GDM1 (cell line): Measurements from ENCODE around the gene ZBTB42.

Source experiments
- DNase-seq: peaks from one replicate; lab custom pipeline; 2025; lab: John Stamatoyannopoulos, UW

Gene ZBTB42

DNA sequence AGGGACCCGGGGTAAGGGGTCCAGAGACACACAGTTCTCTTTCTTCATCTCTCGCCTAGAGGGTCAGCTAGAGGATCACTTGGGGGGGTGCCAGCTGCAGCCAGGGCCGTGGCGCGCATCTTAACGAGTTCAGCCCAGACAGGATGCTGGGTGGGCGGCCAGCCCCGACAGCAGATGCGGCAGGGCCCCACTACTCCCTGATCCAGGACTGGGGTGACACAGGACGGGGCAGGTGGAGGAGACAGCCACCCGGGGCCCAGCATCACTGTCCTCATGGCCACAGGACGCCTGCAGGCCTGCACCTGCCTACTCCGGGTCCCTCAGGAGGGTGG is 18.1 kb upstream of the ZBTB42 start:
- no peak for DNase-seq

DNA sequence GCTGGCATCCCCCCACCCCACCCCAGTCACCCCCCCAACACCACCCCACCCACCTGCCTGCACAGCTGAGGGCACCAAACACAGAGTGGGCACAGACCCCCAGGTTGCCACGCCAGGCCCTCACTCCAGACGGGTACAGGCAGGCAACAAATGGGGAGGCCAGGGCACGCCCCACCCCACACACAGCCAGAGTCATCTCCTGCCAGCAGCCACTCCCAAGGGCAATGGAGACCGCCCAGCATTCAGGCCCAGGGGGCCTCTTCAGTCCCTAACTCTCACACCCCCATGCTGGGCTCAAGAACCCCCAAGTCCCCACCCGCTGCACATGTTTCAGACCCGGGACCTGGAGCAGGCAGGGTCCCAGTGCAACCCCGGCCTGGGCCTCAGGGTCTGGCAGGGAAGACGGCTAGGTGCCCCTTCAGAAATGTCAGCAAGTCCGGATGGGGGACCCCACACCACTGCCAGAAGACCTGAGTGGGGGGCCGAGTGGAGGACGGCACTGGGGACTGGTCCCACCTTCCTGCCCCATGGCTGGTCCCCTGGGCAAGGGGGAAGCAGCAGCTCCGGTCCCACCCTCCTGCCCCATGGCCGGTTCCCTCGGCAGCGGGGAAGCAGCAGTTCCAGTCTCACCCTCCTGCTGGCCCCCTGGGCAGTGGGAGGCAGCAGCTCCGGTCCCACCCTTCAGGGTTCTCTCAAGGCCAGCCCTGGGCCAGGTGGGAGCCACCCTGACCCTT is 17.2 kb upstream of the ZBTB42 start:
- no peak for DNase-seq

DNA sequence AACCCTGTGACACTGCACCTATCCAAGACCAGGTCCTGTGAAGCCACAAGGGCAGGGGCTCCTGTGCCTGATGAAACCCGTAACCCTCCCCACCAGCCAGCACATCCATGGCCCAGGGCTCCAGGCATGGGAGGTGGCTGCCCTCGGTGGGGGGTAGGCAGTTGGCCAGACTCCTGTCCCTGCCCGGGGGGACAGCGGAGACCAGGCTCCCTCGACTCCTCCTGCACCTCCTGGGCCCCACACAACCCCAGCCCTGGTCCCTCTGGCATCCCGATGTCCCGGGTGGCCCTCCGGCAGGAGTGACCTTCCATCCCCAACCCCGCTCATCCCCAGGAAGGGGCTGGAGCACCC is 16.7 kb upstream of the ZBTB42 start:
- DNase-seq: no peak

DNA sequence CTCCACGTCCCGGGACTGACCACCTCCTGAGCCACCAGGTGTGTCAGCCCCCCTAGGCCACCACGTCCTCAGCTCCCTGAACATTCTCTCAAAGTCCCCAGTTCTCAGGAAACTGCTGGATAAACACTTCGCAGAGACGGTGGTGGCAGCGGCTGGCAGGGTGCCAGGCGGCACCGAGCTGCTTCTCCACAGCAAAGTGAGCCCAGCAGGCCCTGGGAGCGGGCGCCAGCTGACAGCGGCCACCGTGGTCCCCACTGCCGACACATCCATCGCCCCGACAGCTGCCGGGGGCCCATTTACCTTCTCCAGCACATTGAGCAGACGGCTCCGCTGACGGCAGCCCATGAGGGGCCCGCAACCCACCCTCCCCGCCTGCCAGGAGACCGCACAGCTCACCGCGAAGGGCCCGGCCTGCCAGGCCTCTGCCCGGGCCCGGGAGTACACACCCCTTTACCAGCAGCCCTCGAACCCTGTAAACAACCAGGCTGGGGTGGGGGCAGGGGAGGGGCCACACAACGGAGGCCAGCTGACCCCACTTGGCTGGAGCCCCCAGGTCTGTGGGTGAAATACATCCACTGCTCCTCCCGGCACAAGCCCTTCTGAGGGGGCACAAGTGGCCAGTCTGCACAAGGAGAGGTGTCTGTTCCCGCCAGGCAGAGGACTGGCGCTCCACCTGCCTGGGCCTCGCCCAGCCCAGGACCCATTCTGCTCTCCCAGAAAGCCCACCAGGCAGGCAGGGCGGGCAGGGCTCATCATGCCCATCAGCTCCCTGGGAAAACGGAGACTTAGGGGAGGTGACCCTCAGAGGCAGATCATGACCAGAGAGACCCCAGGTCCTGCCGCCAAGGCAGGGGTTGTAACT is 15.8 kb upstream of the ZBTB42 start:
- DNase-seq: no peak

DNA sequence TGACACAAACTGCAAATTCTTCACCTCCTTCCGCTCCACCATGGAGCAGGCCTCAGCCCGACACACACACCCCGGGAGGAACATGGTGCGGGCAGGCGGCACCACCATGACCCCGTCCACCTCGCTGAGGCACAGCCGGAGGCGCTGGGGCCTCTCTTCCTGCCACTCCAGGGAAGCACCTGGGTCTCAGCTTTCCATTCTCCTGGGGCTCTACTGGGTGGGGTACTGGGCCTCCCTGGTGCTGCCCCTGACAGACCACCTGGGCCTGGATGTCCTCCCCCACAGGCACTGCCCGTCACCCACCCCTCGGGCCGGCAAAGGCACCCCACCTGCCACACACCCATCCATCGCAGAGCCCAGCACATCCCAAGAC is 15.2 kb upstream of the ZBTB42 start:
- DNase-seq: no peak

DNA sequence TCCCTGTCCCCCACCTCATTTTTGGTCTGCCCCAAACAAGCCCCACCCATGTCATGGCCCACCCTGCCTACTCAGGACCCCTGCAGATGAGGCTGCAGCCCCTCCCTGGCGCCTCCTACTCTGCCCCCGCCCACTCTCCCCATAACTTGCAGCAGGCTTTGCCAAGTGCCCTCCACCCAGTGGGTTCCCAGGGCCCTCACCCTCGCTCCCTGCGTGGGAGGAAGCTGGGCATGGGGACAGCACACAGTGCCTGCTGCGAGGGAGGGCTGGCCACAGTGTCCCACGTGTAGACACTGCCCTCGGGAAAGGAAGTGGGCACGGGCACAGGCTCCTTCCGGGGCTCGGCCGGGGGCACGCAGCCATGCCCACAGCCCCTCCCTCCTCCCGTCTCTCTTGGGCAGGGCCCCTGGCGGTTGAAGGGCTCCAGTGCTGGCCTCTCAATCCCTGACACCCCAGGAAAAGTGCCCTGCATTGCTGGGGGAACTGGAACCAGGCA is 14.8 kb upstream of the ZBTB42 start:
- no peak for DNase-seq

DNA sequence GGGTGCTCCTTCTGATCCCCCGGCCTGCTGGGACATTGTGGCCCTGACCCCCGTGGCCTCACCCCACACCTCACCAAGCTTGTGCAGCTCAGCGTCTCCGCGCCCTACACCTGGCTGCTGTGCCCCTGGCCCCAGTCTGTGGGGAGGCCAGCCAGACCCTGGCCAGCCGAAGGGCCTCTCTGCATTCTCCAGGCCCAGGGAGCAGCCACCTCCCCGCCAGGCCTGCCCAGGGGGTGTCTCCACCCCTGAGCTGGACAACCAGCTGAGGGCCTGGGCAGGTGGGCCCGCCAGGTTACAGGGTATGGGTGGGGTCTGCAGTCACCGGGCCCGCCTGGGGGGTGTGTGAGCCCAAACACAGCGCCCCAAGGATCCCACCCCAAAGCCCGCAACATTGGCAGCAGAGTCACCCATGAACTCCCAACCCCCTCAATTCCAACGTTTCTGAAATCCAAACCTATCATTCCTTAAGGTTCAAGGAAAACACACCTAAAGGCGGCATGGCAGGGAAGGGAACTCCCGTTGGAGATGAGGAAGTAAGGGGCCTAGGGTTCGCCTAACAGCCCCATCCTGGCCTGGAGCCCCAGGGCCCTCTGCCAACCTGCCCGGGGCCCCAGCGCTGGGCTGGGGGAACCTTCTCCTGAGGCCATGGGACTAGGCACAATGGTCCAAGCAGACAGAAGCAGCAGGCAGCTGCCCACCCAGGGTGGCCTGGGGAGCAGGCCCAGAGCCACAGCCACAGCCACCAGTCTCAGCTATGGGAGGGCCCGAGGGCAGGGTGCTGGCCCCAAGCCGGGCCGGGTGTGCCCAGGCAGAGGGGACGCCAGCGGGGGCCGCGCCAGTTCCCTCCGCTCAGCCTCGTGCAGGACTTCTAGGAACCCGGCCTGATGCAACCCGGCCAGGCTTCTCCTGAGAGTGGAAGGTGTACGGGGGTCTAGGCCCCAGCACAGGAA is 13.9 kb upstream of the ZBTB42 start:
- DNase-seq: no peak

DNA sequence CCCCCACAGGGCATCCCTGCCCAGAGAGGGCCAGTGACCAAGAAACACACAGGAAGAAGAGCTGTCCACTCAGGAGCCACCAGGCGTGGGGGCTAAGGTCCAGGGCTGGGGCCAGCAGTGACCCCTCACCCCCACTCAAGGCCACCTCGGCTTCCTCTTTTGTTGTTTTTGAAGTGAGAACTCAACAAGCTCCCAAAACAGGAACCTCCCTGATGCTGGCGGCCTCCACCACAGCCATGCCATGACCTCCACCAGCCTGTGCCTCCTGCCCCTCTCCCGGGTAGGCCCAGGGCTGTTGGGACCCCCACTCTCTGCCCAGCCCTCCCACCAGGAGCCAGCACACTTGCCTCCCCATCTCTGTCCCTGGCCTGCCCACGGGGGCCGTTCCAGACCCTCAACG is 13.2 kb upstream of the ZBTB42 start:
- no peak for DNase-seq

DNA sequence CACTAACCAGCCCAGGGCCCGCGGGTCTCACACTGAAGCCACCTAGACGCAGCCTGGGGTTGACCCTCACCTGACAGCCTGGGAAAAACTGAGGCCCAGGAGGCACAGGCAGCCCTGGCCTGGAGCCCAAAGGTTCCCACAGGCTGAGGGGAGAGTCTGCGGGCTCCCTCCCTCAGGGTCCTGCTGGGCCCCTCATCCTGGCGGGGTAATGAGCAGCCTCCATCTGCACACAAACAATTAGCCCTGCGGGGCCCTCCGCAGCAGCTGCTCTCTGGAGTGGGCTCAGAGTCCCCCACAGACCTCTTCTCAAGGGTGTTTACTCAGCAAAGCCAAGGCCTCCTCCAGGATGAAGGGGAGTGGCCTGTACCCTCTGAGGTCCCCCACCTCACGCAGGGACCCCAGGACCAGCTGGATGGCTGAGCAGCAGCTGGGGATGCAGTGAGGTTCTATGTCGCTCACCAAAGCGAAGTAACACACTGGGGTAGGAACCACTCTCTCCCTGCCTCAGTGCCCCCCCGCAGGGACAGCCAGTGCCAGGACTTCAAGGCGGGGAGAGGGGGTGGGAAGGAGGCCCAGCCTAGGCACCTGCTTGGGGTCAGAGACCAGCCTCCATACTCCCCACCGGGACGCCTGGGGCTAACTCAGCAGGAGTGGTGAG is 12.6 kb upstream of the ZBTB42 start:
- no peak for DNase-seq

DNA sequence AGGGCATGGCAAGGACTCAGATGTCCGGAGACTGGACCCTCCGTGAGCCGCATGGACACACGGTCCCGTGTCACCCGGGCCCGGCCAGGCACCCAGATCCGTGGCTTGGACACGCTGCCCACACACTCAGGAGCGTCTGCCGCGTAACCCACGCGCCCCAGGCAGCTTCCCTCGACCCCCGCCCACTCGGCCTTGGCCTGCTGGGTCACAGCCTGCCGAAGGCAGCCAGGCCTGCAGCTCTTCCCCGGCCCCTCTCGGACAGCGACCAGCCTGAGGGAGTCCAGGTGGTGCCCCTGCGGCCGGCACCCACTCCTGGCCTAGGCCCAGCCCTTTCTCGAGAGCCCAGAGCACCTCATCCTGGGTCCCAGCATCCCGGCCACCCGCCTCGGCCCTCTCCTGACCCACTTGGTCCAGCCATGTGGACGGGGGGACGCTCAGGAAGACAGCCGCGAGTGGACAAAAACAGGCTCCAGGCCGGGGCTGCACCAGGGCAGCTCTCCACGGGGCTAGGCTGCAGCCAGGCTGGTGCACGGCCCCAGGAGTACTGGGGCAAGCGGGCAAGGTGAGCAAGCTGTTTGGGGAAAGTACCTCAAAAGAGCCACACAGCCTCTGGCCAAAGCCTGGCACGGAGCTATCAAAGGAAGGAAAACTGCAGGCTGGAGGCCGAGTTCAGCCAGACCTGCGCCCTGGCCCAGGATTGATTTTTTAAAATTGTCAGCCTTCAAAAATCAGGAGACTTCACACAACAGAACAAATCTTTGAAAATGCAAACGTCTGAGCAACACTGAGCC is 11.8 kb upstream of the ZBTB42 start:
- DNase-seq: no peak

DNA sequence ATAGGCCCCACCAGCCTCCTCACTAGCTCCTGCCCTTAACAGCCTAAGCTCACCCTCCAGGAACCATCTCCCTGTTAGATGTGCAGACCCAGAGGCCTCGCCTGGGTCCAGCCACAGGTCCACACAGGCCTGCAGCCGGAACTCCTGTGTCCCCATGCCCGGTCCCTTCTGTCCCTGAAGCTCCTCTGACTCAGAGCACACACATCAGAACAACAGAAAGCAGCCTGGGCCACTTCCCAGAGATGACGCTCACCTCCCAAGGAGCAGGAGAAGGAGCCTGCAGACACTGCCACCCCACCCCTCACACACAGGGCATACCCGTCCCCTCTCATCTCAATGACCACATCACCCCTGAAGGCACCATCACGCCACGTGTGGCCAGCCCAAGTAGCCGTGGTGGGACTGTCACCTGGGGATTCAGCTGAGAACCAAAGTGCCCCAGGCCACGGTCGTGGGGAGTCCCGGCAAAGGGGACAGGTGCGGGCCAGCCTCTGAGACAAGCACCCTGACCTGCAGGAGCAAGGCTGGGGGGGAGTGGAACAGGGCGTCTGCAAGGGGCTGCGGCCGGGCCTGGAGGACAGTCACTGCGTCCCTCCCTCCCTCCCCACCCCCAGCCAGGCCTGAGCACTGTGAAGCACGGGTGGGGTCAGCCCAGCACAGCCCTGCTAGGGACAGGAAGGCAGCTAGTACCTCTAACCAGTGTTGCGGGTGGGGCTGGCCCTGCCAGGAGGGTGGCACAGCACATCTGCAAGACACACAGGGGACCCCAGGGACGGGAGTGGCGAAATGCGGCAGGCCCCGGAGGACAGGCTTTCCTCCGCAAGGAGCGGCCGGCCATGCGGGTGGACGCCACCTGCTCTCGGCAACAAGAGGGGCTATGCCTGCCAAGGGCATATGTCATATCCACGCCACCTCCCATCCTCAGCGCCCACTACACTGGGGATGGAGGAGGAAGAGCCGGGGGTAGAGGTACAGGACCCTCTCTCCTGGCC is 10.9 kb upstream of the ZBTB42 start:
- DNase-seq: no peak

DNA sequence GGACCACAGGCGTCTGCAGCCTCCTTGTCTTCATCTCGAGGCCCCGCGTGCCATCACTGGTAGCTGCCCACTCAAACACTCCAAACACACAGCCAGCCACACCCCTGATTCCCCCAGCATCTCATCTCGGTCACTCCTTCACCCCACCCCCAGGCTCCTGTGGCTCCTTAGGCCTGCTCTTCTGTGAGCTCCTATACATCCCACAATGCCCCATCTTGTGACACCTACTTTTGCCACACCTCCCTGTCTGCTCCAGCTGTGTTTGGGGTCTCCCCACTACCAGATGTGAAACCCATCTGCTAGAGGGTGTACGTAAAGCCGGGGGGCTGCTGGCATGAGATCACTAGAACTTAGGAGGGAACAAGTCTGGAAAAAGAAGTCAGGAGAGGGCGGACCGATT is 9.5 kb upstream of the ZBTB42 start:
- no peak for DNase-seq

DNA sequence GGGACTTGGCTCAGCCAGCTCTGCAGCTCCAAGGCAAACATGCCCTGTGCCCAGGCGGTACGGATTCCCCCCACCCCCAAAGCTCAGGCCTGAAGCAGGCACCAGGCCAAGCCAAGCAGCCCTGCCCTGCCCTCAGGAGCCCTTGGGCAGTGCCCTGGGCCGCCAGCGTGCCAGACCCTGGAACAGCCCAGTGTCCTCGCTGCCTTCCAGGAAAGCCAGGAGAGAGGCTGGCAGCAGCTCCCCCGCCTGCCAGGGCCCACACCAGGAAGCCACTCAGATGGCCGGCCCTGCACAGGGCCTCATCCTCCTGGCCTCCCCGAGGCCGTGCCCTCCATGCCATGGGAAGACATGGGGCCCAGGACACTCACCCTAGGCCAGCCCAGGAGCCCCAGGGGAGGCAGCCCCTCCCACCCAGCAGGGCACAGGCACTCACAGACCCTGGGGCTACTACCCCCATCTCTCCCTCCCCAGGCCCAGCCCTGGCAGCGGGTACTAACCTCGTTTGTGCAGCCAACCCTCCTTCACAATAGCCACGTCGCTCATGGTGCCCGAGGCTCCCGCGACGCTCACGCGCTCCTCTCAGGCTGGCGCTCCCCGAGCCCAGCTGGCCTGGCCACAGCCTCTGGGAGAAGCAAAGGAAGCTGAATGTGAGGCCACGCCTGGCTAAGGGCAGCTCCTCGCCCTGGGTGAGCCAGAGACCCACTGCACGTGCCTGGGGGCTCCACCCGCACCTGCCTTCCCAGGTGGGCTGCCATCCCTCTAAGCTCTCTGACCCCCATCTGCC is 8.6 kb upstream of the ZBTB42 start:
- no peak for DNase-seq

DNA sequence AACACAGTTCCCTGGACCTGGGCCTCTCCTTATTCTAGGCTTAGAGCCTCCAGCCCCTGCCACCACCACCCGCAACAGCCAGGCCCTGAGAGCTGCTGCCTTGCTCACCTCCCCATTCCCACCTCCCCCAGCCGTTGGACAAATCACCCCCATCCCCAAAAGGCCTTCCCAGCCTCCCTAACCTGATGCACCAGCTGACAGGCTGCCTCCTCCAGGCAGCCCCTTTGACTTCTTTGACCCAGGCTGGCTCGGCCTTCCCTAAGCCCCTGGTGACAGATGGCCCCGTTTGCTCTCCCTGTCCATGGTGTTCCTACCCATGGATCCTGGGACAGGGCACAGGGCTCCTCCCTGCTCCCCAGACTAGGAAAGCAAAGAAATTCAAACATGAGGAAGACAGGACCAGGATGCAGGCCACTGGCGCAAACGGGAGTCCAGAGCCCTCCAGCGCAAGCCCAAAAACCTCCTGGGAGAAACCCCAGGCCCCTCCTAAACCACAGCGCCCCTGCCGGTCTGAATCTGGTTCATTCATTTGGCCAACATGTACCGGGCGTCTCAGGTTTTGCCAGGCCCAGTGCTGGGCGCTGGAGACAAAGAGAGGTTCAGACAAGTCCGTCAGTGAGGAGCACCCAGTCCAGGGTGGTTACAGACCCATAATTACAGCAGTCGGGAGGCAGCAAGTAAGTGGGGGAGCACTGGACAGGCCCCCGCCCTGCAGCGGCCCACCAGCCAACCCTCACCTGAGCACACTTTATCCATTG is 7.8 kb upstream of the ZBTB42 start:
- DNase-seq: no peak

DNA sequence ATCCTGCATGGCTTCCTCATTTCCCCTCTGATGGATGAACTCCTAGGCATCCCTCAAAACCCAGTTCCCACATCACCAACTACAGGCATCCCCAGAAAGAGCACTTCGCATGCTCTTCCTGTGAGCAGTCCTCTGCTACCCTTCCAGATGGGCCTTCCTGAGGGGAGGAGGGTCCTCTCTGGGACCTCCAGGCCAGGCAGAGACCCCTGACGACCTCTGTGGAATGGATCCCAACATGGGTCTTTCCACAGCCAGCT is 7.3 kb upstream of the ZBTB42 start:
- no peak for DNase-seq

DNA sequence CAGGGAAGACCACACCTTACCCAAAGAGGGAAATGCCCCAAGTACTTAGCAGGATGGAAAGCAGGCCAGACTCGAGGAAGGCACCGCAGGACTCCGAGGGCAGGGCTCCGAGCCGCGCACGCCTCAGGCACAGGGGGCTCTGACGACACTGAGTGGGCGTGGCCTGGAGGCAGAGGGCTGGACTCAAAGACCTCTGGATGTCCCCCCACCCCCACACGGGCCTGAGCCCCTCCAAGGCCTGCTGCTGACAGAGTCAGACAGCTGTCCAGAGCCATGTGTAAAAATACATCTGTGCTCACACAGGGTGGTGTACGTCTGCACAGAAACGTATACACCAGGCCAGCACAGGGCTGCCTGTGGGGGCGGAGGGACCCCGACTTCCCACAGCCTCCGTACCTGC is 6.8 kb upstream of the ZBTB42 start:
- DNase-seq: no peak

DNA sequence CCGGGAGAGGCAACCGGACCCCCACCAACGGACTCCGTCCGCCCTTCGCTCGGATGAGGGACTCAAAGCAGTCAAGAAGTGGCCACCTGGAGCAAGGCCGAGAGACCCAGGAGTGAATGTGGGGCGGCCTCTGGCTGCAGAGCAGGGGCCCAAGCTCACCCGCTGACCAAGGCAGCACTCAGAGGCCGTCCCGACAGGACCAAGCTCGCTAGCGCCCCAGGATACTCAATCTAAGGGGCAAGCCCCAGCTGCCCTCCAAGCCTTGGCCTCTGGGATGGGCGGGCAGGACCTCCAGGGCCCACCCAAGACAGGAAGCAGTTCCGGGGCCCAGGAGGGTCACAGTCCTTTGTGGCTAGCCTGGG is 6.3 kb upstream of the ZBTB42 start:
- DNase-seq: no peak

DNA sequence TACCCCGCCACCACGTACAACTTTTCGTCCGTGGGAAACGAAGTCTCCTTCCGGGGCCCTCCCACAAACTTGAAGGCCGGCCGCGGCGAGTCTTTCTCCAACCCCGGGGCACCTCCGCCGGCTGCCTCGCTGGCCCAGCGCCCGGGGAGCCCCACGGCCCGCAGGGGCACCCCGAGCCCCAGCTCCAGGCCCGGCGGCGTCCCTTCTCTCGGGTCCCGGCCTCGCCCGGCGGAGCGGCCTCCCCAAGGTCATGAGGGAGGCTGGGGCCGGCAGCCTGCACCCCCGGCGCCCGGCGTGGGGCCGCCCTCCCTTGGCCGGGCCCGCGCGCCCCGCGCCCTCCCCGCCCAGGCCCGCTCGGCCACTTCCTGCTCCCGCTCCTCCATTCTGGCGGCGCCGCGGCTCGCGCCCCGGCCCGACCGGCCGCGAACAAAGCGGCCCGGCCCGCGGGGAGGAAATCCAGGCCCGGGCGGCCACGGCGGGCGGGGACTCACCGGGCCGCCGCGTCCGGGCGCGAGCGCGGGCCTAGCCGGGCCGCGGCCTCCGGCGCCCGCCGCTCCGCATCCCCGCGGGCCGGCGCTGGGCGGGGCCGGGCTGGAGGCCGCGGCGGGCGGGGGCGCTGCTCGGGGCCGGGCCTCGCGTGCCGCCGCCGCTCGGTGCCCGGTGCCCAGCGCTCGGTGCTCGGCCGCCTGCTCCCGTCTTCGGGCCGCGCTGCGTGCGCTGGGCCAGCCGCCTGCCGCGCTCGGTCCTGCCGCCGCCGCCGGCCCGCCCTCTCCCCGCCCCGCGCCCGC is 5.7 kb upstream of the ZBTB42 start, which contains the start of gene AKT1:
Gene AKT1, minus strand, starts transcription at position 756 of the 788 bp plus-strand sequence. CDS start 3,105 bp downstream, outside the sequence.
- no peak for DNase-seq
